Fibroblast of lung (primary cell): ENCODE data around the gene LSR. TPM values are rescaled to one million over a fixed set of nuclear protein-coding genes. Genes with fewer than 3 reads are reported as not detected.

Source experiments
- DNase-seq, 2 donors: peaks; one replicate each; pipeline versions ENCODE4 v3.0.0 to v3.0.0-alpha.2; 2010; ENCODE audit warnings: low read depth in 2 of 2
- H2AFZ ChIP-seq: 2 replicates; pipeline ENCODE4 v1.5.1; 2012; ENCODE audit warnings: low read length, control low read depth, inconsistent platforms
- H3K27ac ChIP-seq: 2 replicates; pipeline ENCODE4 v1.5.1; 2011; ENCODE audit warnings: low read length, control low read depth; ENCODE audit not compliant: insufficient read depth
- H3K27me3 ChIP-seq: 2 replicates; pipeline ENCODE4 v1.5.1; 2011; ENCODE audit warnings: mild to moderate bottlenecking, low read length; ENCODE audit not compliant: control insufficient read depth, insufficient read depth
- H3K36me3 ChIP-seq: 2 replicates; pipeline ENCODE4 v1.5.1; 2011; ENCODE audit warnings: low read length; ENCODE audit not compliant: control insufficient read depth, insufficient read depth
- H3K4me1 ChIP-seq: 2 replicates; pipeline ENCODE4 v1.5.1; 2011; ENCODE audit warnings: low read length; ENCODE audit not compliant: control insufficient read depth, insufficient read depth; ENCODE audit errors: extremely low read depth
- H3K4me2 ChIP-seq: 2 replicates; pipeline ENCODE4 v1.5.1; 2011; ENCODE audit warnings: low read length, control low read depth; ENCODE audit not compliant: insufficient read depth; ENCODE audit errors: extremely low read depth
- H3K4me3 ChIP-seq, 4 experiments: fragments of 200-600 bp in 1 of 4; sonication (generic) in 1 of 4; replicated peaks in 1 of 4; 2 replicates each; pipeline ENCODE4 v1.5.1; 2011 to 2016; ENCODE audit warnings: low read length in 4 of 4, low read depth in 3 of 4, mild to moderate bottlenecking in 3 of 4, control low read depth in 2 of 4, inconsistent platforms in 1 of 4, mixed read lengths in 1 of 4; ENCODE audit not compliant: insufficient read depth in 1 of 4; ENCODE audit errors: control extremely low read depth in 1 of 4
- H3K79me2 ChIP-seq: 2 replicates; pipeline ENCODE4 v1.5.1; 2012; ENCODE audit warnings: mild to moderate bottlenecking, low read length, inconsistent platforms; ENCODE audit not compliant: control insufficient read depth, insufficient read depth
- H3K9ac ChIP-seq: 2 replicates; pipeline ENCODE4 v1.5.1; 2011; ENCODE audit warnings: mild to moderate bottlenecking, low read length, control low read depth; ENCODE audit not compliant: insufficient read depth
- H3K9me3 ChIP-seq: 2 replicates; pipeline ENCODE4 v1.5.1; 2012; ENCODE audit warnings: low read depth, low read length; ENCODE audit not compliant: control insufficient read depth, insufficient read depth
- H4K20me1 ChIP-seq: 2 replicates; pipeline ENCODE4 v1.5.1; 2011; ENCODE audit warnings: low read length; ENCODE audit not compliant: control insufficient read depth, insufficient read depth; ENCODE audit errors: extremely low read depth
- EZH2 ChIP-seq: IDR thresholded peaks from 2 replicates; pipeline ENCODE4 v1.5.1; 2012; ENCODE audit warnings: low read length, control low read depth, mild to moderate bottlenecking; ENCODE audit errors: missing control alignments
- polyA plus RNA-seq, 2 donors: library from polyadenylated mRNA; depleted of rRNA in 1 of 2; stranded (reverse) in 1 of 2; unstranded in 1 of 2; fragments of >200 nt; gene quantifications; 2 replicates each; pipeline ENCODE4 v1.2.1, GENCODE V29; 2011 to 2012; ENCODE audit warnings: missing spikeins in 1 of 2
- total RNA-seq: library from RNA; depleted of rRNA; stranded (reverse); fragments of >200 nt; gene quantifications from 2 replicates; pipeline ENCODE4 v1.2.1, GENCODE V29; 2014
- TF ChIP-seq, protein P1 (sequence below), 2 donors: IDR thresholded peaks in 1 of 2; conservative IDR thresholded peaks in 1 of 2; 1 replicate in 1 of 2; 2 replicates in 1 of 2; pipeline ENCODE4 v1.5.1; 2011 to 2012; ENCODE audit warnings: low read length in 2 of 2, control low read depth in 1 of 2, inconsistent platforms in 1 of 2, low read depth in 1 of 2, mild to moderate bottlenecking in 1 of 2

Gene LSR
- total and polyA plus RNA-seq, 2 donors (not counting 1 experiment from before 2014, with no cell fraction given) = 0.31 to 0.33 TPM

DNA sequence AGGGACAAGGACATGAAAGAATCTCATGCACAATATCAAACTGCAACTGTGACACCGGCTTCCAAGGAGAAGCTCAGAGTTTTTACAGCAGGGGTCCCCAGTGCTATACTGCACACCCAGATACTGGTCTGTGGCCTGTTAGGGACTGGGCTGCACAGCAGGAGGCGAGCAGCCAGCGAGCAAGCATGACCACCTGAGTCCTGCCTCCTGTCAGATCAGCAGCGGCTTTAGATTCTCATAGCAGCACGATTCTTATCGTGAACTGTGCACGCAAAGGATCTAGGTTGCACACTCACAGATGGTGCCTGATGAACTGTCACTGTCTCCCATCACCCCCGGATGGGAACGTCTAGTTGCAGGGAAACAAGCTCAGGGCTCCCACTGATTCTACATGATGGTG lies 67.1 kb downstream of the LSR start:
- Histone ChIP-seq H3K79me2 (no peaks in the 10 kb centered on the region), H3K27me3 (no peaks in the 10 kb centered on the region), H3K9ac (no peak overlapping the region), H3K4me1 (peaks cover 12% of the 10 kb centered on the region), H3K27ac (no peak overlapping the region), H4K20me1 (no peaks in the 10 kb centered on the region), H3K36me3 (no peaks in the 10 kb centered on the region), H3K4me3 (no peak overlapping the region), H2AFZ (no peak overlapping the region), H3K9me3 (no peaks in the 10 kb centered on the region), H3K4me2 (no peak overlapping the region)
- no peak for DNase-seq
- TF ChIP-seq, protein P1, sequence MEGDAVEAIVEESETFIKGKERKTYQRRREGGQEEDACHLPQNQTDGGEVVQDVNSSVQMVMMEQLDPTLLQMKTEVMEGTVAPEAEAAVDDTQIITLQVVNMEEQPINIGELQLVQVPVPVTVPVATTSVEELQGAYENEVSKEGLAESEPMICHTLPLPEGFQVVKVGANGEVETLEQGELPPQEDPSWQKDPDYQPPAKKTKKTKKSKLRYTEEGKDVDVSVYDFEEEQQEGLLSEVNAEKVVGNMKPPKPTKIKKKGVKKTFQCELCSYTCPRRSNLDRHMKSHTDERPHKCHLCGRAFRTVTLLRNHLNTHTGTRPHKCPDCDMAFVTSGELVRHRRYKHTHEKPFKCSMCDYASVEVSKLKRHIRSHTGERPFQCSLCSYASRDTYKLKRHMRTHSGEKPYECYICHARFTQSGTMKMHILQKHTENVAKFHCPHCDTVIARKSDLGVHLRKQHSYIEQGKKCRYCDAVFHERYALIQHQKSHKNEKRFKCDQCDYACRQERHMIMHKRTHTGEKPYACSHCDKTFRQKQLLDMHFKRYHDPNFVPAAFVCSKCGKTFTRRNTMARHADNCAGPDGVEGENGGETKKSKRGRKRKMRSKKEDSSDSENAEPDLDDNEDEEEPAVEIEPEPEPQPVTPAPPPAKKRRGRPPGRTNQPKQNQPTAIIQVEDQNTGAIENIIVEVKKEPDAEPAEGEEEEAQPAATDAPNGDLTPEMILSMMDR (conservative IDR thresholded peaks at IDR 0.05 in 1 of 2, IDR thresholded peaks at IDR 0.05 in 1 of 2; ENCODE audit: low read depth in 1 of 2, low read length in 2 of 2) = no peak
- TF ChIP-seq EZH2 = no peak

DNA sequence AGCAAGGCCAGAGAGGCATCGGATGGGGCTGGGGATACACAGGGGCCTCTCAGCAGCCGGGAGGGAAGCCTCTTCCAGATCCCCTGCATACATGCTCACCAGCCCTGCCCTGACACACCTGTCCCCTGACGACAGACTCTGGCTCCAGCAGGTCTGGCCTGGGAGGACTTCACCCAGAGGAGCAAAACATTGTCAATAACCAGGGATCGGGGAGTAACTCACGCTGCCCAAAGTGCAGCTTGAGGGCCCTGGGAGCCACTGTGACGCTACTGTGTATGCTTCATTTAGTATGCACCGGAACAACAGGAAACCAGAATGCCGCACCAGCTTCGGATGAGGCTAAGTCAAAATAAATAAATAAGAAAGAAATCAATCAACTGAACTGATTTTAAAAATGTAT lies 67.8 kb downstream of the LSR start:
- no peaks in the 10 kb centered on the region for H3K9me3 ChIP-seq
- H3K27me3 ChIP-seq = no peaks in the 10 kb centered on the region
- no peak overlapping the region for H3K27ac ChIP-seq
- H3K4me3 ChIP-seq = no peak overlapping the region
- TF ChIP-seq, protein P1 (conservative IDR thresholded peaks at IDR 0.05 in 1 of 2, IDR thresholded peaks at IDR 0.05 in 1 of 2; ENCODE audit: low read depth in 1 of 2, low read length in 2 of 2) = no peak
- TF ChIP-seq EZH2 = no peak
- no peaks in the 10 kb centered on the region for H3K36me3 ChIP-seq
- no peak overlapping the region for H3K4me2 ChIP-seq
- DNase-seq = no peak
- H3K79me2 ChIP-seq = no peaks in the 10 kb centered on the region
- no peak overlapping the region for H2AFZ ChIP-seq
- no peak overlapping the region for H3K9ac ChIP-seq
- H3K4me1 ChIP-seq = peaks cover 12% of the 10 kb centered on the region
- H4K20me1 ChIP-seq = no peaks in the 10 kb centered on the region

Other genes with a start within 250 kb of the LSR start
- 22.3 and 24.4 TPM in 2 replicates for gene GRAMD1A, start 248.7 kb upstream of the LSR start, total RNA-seq
- gene GRAMD1A, start 248.7 kb upstream of the LSR start, polyA plus RNA-seq = 21.4 and 29.0 TPM in 2 replicates
- 14.1 and 14.5 TPM in 2 replicates for gene SCN1B, start 218.5 kb upstream of the LSR start, total RNA-seq
- gene SCN1B, start 218.5 kb upstream of the LSR start, polyA plus RNA-seq = 11.0 and 17.5 TPM in 2 replicates
- gene HPN, start 207.3 kb upstream of the LSR start, total RNA-seq = 0.33 and 0.51 TPM in 2 replicates
- not detected in 2 replicates for gene HPN, start 207.3 kb upstream of the LSR start, polyA plus RNA-seq
- gene FXYD3, start 133.2 kb upstream of the LSR start, total RNA-seq = not detected in 2 replicates
- 0.06 TPM in 1 of 2 replicates, not detected in the other for gene FXYD3, start 133.2 kb upstream of the LSR start, polyA plus RNA-seq
- 0.17 and 0.26 TPM in 2 replicates for gene LGI4, start 113.9 kb upstream of the LSR start, total RNA-seq
- gene LGI4, start 113.9 kb upstream of the LSR start, polyA plus RNA-seq = 0.02 and 0.19 TPM in 2 replicates
- gene FXYD1, start 110.2 kb upstream of the LSR start, total RNA-seq = 4.5 and 11.3 TPM in 2 replicates
- gene FXYD1, start 110.2 kb upstream of the LSR start, polyA plus RNA-seq = 3.6 and 7.5 TPM in 2 replicates
- not detected in 2 replicates for gene FXYD7, start 105.7 kb upstream of the LSR start, total RNA-seq
- not detected in 2 replicates for gene FXYD7, start 105.7 kb upstream of the LSR start, polyA plus RNA-seq
- gene FXYD5, start 94.3 kb upstream of the LSR start, total RNA-seq = 10.5 and 19.8 TPM in 2 replicates
- 100 and 187 TPM in 2 replicates for gene FXYD5, start 94.3 kb upstream of the LSR start, polyA plus RNA-seq
- gene FAM187B, start 20.3 kb upstream of the LSR start, total RNA-seq = not detected in 2 replicates
- not detected in 2 replicates for gene FAM187B, start 20.3 kb upstream of the LSR start, polyA plus RNA-seq
- gene USF2, start 20.0 kb downstream of the LSR start, total RNA-seq = 42.1 and 53.8 TPM in 2 replicates
- gene USF2, start 20.0 kb downstream of the LSR start, polyA plus RNA-seq = 74.9 and 105 TPM in 2 replicates
- gene HAMP, start 33.5 kb downstream of the LSR start, total RNA-seq = not detected in 2 replicates
- not detected in 2 replicates for gene HAMP, start 33.5 kb downstream of the LSR start, polyA plus RNA-seq
- 0.50 TPM in 1 of 2 replicates, not detected in the other for gene MAG, start 43.2 kb downstream of the LSR start, total RNA-seq
- gene MAG, start 43.2 kb downstream of the LSR start, polyA plus RNA-seq = 0.10 TPM in 1 of 2 replicates, not detected in the other
- gene CD22, start 80.2 kb downstream of the LSR start, total RNA-seq = 1.2 TPM in 1 of 2 replicates, not detected in the other
- gene CD22, start 80.2 kb downstream of the LSR start, polyA plus RNA-seq = 0.15 and 0.95 TPM in 2 replicates
- not detected in 2 replicates for gene FFAR1, start 98.9 kb downstream of the LSR start, total RNA-seq
- not detected in 2 replicates for gene FFAR1, start 98.9 kb downstream of the LSR start, polyA plus RNA-seq
- not detected in 2 replicates for gene FFAR3, start 109.5 kb downstream of the LSR start, total RNA-seq
- not detected in 2 replicates for gene FFAR3, start 109.5 kb downstream of the LSR start, polyA plus RNA-seq
- not detected in 2 replicates for gene GPR42, start 122.1 kb downstream of the LSR start, total RNA-seq
- gene GPR42, start 122.1 kb downstream of the LSR start, polyA plus RNA-seq = not detected in 2 replicates
- not detected in 2 replicates for gene FFAR2, start 199.3 kb downstream of the LSR start, total RNA-seq
- gene FFAR2, start 199.3 kb downstream of the LSR start, polyA plus RNA-seq = not detected in 2 replicates
- not detected in 2 replicates for gene KRTDAP, start 241.5 kb downstream of the LSR start, total RNA-seq
- not detected in 2 replicates for gene KRTDAP, start 241.5 kb downstream of the LSR start, polyA plus RNA-seq